Neural crest cell (in vitro differentiated cells): ENCODE measurements around the gene COX6A2. TPM values are rescaled to one million over a fixed set of nuclear protein-coding genes. Genes with fewer than 3 reads are reported as not detected.
"Not testable (repeated sequence)": the region's sequence is repeated elsewhere in the genome, so short reads cannot be mapped to it uniquely, and the experiment has no call there.

Experiments used
- DNase-seq: peaks from one replicate; pipeline ENCODE4 v3.0.0; 2021; ENCODE audit warnings: low read depth, mixed read lengths, low spot score
- H3K27ac Mint-ChIP-seq: one replicate; pipeline ENCODE4 v1.8.0; 2021; ENCODE audit warnings: mild to moderate bottlenecking, mixed read lengths; ENCODE audit not compliant: unreplicated experiment
- H3K27me3 Mint-ChIP-seq: 2 replicates; pipeline ENCODE4 v1.8.0; 2021; ENCODE audit warnings: low read depth, mild to moderate bottlenecking, mixed read lengths
- H3K36me3 Mint-ChIP-seq: 2 replicates; pipeline ENCODE4 v1.8.0; 2021; ENCODE audit warnings: low read depth, mild to moderate bottlenecking, mixed read lengths
- H3K4me1 Mint-ChIP-seq: 2 replicates; pipeline ENCODE4 v1.8.0; 2021; ENCODE audit warnings: mixed read lengths
- H3K4me3 Mint-ChIP-seq: one replicate; pipeline ENCODE4 v1.8.0; 2021; ENCODE audit warnings: mild to moderate bottlenecking, mixed read lengths
- H3K9me3 Mint-ChIP-seq: 2 replicates; pipeline ENCODE4 v1.8.0; 2021; ENCODE audit warnings: mixed read lengths
- CTCF ChIP-seq: fragments of 200-600 bp; sonication (generic); conservative IDR thresholded peaks from 2 replicates; pipeline ENCODE4 v1.5.0; 2021; ENCODE audit warnings: antibody characterized with exemption, mild to moderate bottlenecking
- total RNA-seq: library from RNA; stranded (reverse); gene quantifications from 2 replicates; pipeline ENCODE4 v1.2.1, GENCODE V29; 2021

COX6A2 gene
- total RNA-seq, 1 donor from 2014 or later = not detected

DNA sequence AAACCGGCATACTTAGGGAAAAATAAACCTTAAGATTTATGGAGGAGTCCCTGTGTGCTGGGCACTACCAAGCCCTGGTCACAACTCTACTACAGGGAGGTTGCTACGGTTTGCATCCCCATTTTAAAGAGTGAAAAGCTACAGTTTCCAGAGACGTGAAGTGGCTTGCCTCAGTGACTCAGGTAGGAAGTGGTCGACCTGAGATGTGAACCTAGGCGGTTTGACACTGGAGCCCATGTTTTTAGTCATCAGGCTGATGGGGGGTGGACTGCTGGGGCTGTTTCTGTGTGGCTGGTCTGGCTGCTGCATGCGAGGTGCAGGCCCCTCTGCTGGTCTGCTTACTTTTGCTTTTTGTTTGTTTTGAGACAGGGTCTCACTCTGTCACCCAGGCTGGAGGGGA is 6.6 kb downstream of the COX6A2 start:
- no peaks in the 10 kb centered on the region for H3K36me3 Mint-ChIP-seq
- H3K27me3 Mint-ChIP-seq = peaks cover 35% of the 10 kb centered on the region
- no peak for DNase-seq
- no peak overlapping the region for H3K4me3 Mint-ChIP-seq
- no peaks in the 10 kb centered on the region for H3K4me1 Mint-ChIP-seq
- no peak for TF ChIP-seq CTCF
- no peak overlapping the region for H3K27ac Mint-ChIP-seq
- peaks cover 4% of the 10 kb centered on the region for H3K9me3 Mint-ChIP-seq

- Mint-ChIP-seq H3K9me3 (peaks cover 4% of the 10 kb centered on the region), H3K36me3 (no peaks in the 10 kb centered on the region), H3K27ac (no peak overlapping the region), H3K4me1 (no peaks in the 10 kb centered on the region), H3K27me3 (peaks cover 43% of the 10 kb centered on the region), H3K4me3 (no peak overlapping the region)
- DNase-seq = no peak
- no peak for TF ChIP-seq CTCF
These were observed 8.1 kb downstream of the COX6A2 start for GRCh38 chr16:31420037-31420436.

GRCh38 chr16:31417916-31418315 is 10.2 kb downstream of the COX6A2 start:
- no peaks in the 10 kb centered on the region for H3K36me3 Mint-ChIP-seq
- H3K9me3 Mint-ChIP-seq = peaks cover 4% of the 10 kb centered on the region
- H3K4me1 Mint-ChIP-seq = no peaks in the 10 kb centered on the region
- H3K27ac Mint-ChIP-seq = no peak overlapping the region
- no peak overlapping the region for H3K4me3 Mint-ChIP-seq
- DNase-seq = no peak
- H3K27me3 Mint-ChIP-seq = peaks cover 41% of the 10 kb centered on the region
- no peak for TF ChIP-seq CTCF

- not testable (repeated sequence) for H3K4me1 Mint-ChIP-seq, DNase-seq, H3K4me3 Mint-ChIP-seq, H3K27ac Mint-ChIP-seq, H3K36me3 Mint-ChIP-seq, H3K9me3 Mint-ChIP-seq
- H3K27me3 Mint-ChIP-seq = peaks cover 34% of the 10 kb centered on the region
These were observed 11.1 kb downstream of the COX6A2 start for GRCh38 chr16:31417036-31417435.

GRCh38 chr16:31416371-31416770 is 11.8 kb downstream of the COX6A2 start:
- Mint-ChIP-seq H3K36me3 (no peaks in the 10 kb centered on the region), H3K27me3 (peaks cover 34% of the 10 kb centered on the region), H3K27ac (no peak overlapping the region), H3K9me3 (peaks cover 4% of the 10 kb centered on the region), H3K4me3 (no peak overlapping the region), H3K4me1 (no peaks in the 10 kb centered on the region)
- no peak for TF ChIP-seq CTCF
- DNase-seq = no peak

DNA sequence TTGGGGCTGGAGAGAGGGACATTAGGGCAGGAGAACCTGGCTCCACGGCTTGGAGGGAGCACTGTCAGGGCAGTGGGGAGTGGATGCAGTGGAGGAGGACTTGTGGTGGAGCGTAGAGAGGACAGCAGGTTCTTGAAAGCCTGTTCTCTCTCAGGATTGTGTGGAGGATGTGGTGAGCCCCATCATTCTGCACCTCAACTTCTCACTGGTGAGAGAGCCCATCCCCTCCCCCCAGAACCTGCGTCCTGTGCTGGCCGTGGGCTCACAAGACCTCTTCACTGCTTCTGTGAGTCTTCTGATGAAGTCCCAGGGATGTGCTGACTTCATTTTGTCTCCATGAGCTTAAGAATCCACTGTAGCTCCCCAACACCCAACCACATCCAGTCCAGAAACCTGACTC is 13.5 kb downstream of the COX6A2 start:
- Mint-ChIP-seq H3K27ac (no peak overlapping the region), H3K4me3 (no peak overlapping the region), H3K36me3 (no peaks in the 10 kb centered on the region), H3K27me3 (peaks cover 31% of the 10 kb centered on the region), H3K4me1 (no peaks in the 10 kb centered on the region), H3K9me3 (peaks cover 4% of the 10 kb centered on the region)
- no peak for DNase-seq
- no peak for TF ChIP-seq CTCF
